ENCODE data around the gene CSNK1A1. TPM values are rescaled to one million over a fixed set of nuclear protein-coding genes. Genes with fewer than 3 reads are reported as not detected.

The CSNK1A1 gene
- total RNA-seq, 1 donor from 2014 or later, result 520 TPM

Other genes starting within 250 kb of the CSNK1A1 start
- gene GRPEL2, start 205.9 kb downstream of the CSNK1A1 start, total RNA-seq, result 59.9 TPM
- gene PCYOX1L, start 193.4 kb downstream of the CSNK1A1 start, total RNA-seq, result 11.9 TPM
- gene IL17B, start 172.1 kb downstream of the CSNK1A1 start, total RNA-seq, result not detected
- gene ARHGEF37, start 30.1 kb upstream of the CSNK1A1 start, total RNA-seq, result 1.4 TPM
- 0.47 TPM for gene PPARGC1B, start 178.9 kb upstream of the CSNK1A1 start, total RNA-seq

Measured in occipital lobe (tissue), 1 donor.